Endometrial microvascular endothelial cells (primary cell): Measurements from ENCODE around the gene WSCD1. TPM values are rescaled to one million over a fixed set of nuclear protein-coding genes. Genes with fewer than 3 reads are reported as not detected.

Experiments used
- in situ Hi-C: cut with HindIII; loops from 2 replicates; pipeline ENCODE4 v1.10.0; 2017; ENCODE audit warnings: low sequenced_read_pairs, low pct_unique_long_range_greater_than_20kb; ENCODE audit errors: inconsistent ontology term
- total RNA-seq: library from RNA; depleted of rRNA; stranded (reverse); fragments of >200 nt; gene quantifications from one replicate; pipeline ENCODE4 v1.2.3, GENCODE V29; 2015; ENCODE audit errors: inconsistent ontology term

WSCD1 gene
- total RNA-seq, 1 donor from 2014 or later, result 27.2 TPM

- in situ Hi-C loops, result no loop called here
Measured at GRCh38 chr17:6056104-6056503, 14.1 kb upstream of the WSCD1 start.

- in situ Hi-C loops, result no loop called here
Measured at GRCh38 chr17:6057562-6057961, 12.6 kb upstream of the WSCD1 start.

GRCh38 chr17:6059406-6059805 lies 10.8 kb upstream of the WSCD1 start:
- in situ Hi-C loops, result no loop called here

- in situ Hi-C loops, result no loop called here
Measured at GRCh38 chr17:6061290-6061689, 8.9 kb upstream of the WSCD1 start.

GRCh38 chr17:6064868-6065267 lies 5.3 kb upstream of the WSCD1 start:
- in situ Hi-C loops, result no loop called here

- in situ Hi-C loops, result no loop called here
Measured at GRCh38 chr17:6065351-6065750, 4.8 kb upstream of the WSCD1 start.

- in situ Hi-C loops, result no loop called here
Measured at GRCh38 chr17:6066183-6066948, 3.8 kb upstream of the WSCD1 start.

- in situ Hi-C loops, result no loop called here
Measured at GRCh38 chr17:6067060-6067459, 3.1 kb upstream of the WSCD1 start.

GRCh38 chr17:6070430-6070912 lies 292 bp downstream of the WSCD1 start:
- in situ Hi-C loops, result no loop called here

- in situ Hi-C loops, result no loop called here
Measured at GRCh38 chr17:6070913-6071511, 833 bp downstream of the WSCD1 start.

- in situ Hi-C loops, result no loop called here
Measured at GRCh38 chr17:6071528-6072065, 1.4 kb downstream of the WSCD1 start.

- in situ Hi-C loops, result no loop called here
Measured at GRCh38 chr17:6072157-6072556, 2.0 kb downstream of the WSCD1 start.

- in situ Hi-C loops, result no loop called here
Measured at GRCh38 chr17:6072611-6073010, 2.4 kb downstream of the WSCD1 start.

- in situ Hi-C loops, result no loop called here
Measured at GRCh38 chr17:6073620-6074019, 3.4 kb downstream of the WSCD1 start.

- in situ Hi-C loops, result no loop called here
Measured at GRCh38 chr17:6075050-6075449, 4.9 kb downstream of the WSCD1 start.

GRCh38 chr17:6075845-6076244 lies 5.7 kb downstream of the WSCD1 start:
- in situ Hi-C loops, result no loop called here

GRCh38 chr17:6077752-6078151 lies 7.6 kb downstream of the WSCD1 start:
- in situ Hi-C loops, result no loop called here

GRCh38 chr17:6078458-6078871 lies 8.3 kb downstream of the WSCD1 start:
- in situ Hi-C loops, result no loop called here

- in situ Hi-C loops, result no loop called here
Measured at GRCh38 chr17:6079155-6079888, 9.1 kb downstream of the WSCD1 start.

- in situ Hi-C loops, result no loop called here
Measured at GRCh38 chr17:6079960-6080359, 9.8 kb downstream of the WSCD1 start.
